ENCODE results near the gene IER5L.
A peak's percentile ranks its signal among the peaks of the same experiment; 100 is the strongest.
"Not testable (repeated sequence)": the region's sequence is repeated elsewhere in the genome, so short reads cannot be mapped to it uniquely, and the experiment has no call there.

The IER5L gene

GRCh38 chr9:129138476-129139232 is 39.4 kb downstream of the IER5L start:
- DNase-seq (ENCODE audit: low read depth, low spot score): peak; percentile 54

GRCh38 chr9:129138144-129138462 is 40.0 kb downstream of the IER5L start:
- DNase-seq (ENCODE audit: low read depth, low spot score): no peak

GRCh38 chr9:129137292-129138143 is 40.5 kb downstream of the IER5L start:
- DNase-seq (ENCODE audit: low read depth, low spot score): no peak

GRCh38 chr9:129136446-129137035 is 41.5 kb downstream of the IER5L start:
- DNase-seq (ENCODE audit: low read depth, low spot score): no peak

- no peak for DNase-seq (ENCODE audit: low read depth, low spot score)
Measured at GRCh38 chr9:129135476-129135875, 42.6 kb downstream of the IER5L start.

GRCh38 chr9:129133082-129133481 is 45.0 kb downstream of the IER5L start:
- DNase-seq (ENCODE audit: low read depth, low spot score): peak; percentile 67

GRCh38 chr9:129131300-129132145 is 46.5 kb downstream of the IER5L start:
- DNase-seq (ENCODE audit: low read depth, low spot score): peak; percentile 91

GRCh38 chr9:129130791-129131190 is 47.3 kb downstream of the IER5L start:
- DNase-seq (ENCODE audit: low read depth, low spot score): no peak

GRCh38 chr9:129130271-129130670 is 47.8 kb downstream of the IER5L start:
- not testable (repeated sequence) for DNase-seq (ENCODE audit: low read depth, low spot score)

GRCh38 chr9:129128689-129129088 is 49.4 kb downstream of the IER5L start:
- DNase-seq (ENCODE audit: low read depth, low spot score): no peak

- peak; percentile 81 for DNase-seq (ENCODE audit: low read depth, low spot score)
Measured at GRCh38 chr9:129126749-129127618, 51.1 kb downstream of the IER5L start.

All from ELF-1 (cell line).